HEK293 (cell line): ENCODE results near the gene RAF1.
A peak's percentile ranks its signal among the peaks of the same experiment; 100 is the strongest.

Experiments
- BCL11B ChIP-seq: fragments of 450-650 bp; formaldehyde crosslinking; IDR thresholded peaks from 2 replicates; pipeline ENCODE4 v1.5.1; 2016; ENCODE audit warnings: low read depth, missing biosample characterization, missing genetic modification characterization
- GLIS1 ChIP-seq: fragments of 450-650 bp; formaldehyde crosslinking; IDR thresholded peaks from 2 replicates; pipeline ENCODE4 v1.5.1; 2016; ENCODE audit warnings: missing biosample characterization, missing genetic modification characterization
- PRDM1 ChIP-seq: fragments of 450-650 bp; formaldehyde crosslinking; IDR thresholded peaks from 2 replicates; pipeline ENCODE4; 2016; ENCODE audit warnings: missing biosample characterization, missing genetic modification characterization
- SALL2 ChIP-seq: fragments of 450-650 bp; formaldehyde crosslinking; IDR thresholded peaks from 2 replicates; pipeline ENCODE4 v1.5.0; 2017; ENCODE audit warnings: missing biosample characterization, mild to moderate bottlenecking, missing genetic modification characterization, borderline replicate concordance
- YY2 ChIP-seq: fragments of 450-650 bp; formaldehyde crosslinking; IDR thresholded peaks from 2 replicates; pipeline ENCODE4 v1.5.1; 2016; ENCODE audit warnings: missing biosample characterization, missing genetic modification characterization
- ZBTB17 ChIP-seq: fragments of 450-650 bp; formaldehyde crosslinking; IDR thresholded peaks from 2 replicates; pipeline ENCODE4 v1.5.1; 2016; ENCODE audit warnings: missing biosample characterization, missing genetic modification characterization
- ZBTB48 ChIP-seq: fragments of 450-650 bp; formaldehyde crosslinking; IDR thresholded peaks from 2 replicates; pipeline ENCODE4 v1.5.1; 2016; ENCODE audit warnings: missing biosample characterization, missing genetic modification characterization
- ZFP41 ChIP-seq: fragments of 450-650 bp; formaldehyde crosslinking; IDR thresholded peaks from 2 replicates; pipeline ENCODE4 v1.5.1; 2016; ENCODE audit warnings: missing biosample characterization, missing genetic modification characterization, borderline replicate concordance
- ZIC2 ChIP-seq: fragments of 450-650 bp; formaldehyde crosslinking; IDR thresholded peaks from 2 replicates; pipeline ENCODE4 v1.5.1; 2016; ENCODE audit warnings: missing biosample characterization, missing genetic modification characterization
- ZNF157 ChIP-seq: fragments of 450-650 bp; formaldehyde crosslinking; IDR thresholded peaks from 2 replicates; pipeline ENCODE4 v1.5.1; 2016; ENCODE audit warnings: missing biosample characterization, missing genetic modification characterization
- ZNF16 ChIP-seq: fragments of 450-650 bp; formaldehyde crosslinking; IDR thresholded peaks from 2 replicates; pipeline ENCODE4 v1.5.1; 2016; ENCODE audit warnings: low read depth, missing biosample characterization, missing genetic modification characterization
- ZNF169 ChIP-seq: fragments of 450-650 bp; formaldehyde crosslinking; IDR thresholded peaks from 2 replicates; pipeline ENCODE4 v1.5.1; 2016; ENCODE audit warnings: missing biosample characterization, missing genetic modification characterization
- ZNF174 ChIP-seq: fragments of 450-650 bp; formaldehyde crosslinking; IDR thresholded peaks from 2 replicates; pipeline ENCODE4 v1.5.0; 2017; ENCODE audit warnings: missing biosample characterization, mild to moderate bottlenecking, missing genetic modification characterization
- ZNF19 ChIP-seq: fragments of 450-650 bp; formaldehyde crosslinking; IDR thresholded peaks from 2 replicates; pipeline ENCODE4; 2016; ENCODE audit warnings: missing biosample characterization, missing genetic modification characterization, low read depth
- ZNF239 ChIP-seq: fragments of 450-650 bp; formaldehyde crosslinking; IDR thresholded peaks from 2 replicates; pipeline ENCODE4 v1.5.1; 2016; ENCODE audit warnings: missing biosample characterization, missing genetic modification characterization
- ZNF266 ChIP-seq: fragments of 450-650 bp; formaldehyde crosslinking; IDR thresholded peaks from 2 replicates; pipeline ENCODE4 v1.5.1; 2016; ENCODE audit warnings: missing biosample characterization, missing genetic modification characterization, low read depth
- ZNF354C ChIP-seq: fragments of 450-650 bp; formaldehyde crosslinking; IDR thresholded peaks from 2 replicates; pipeline ENCODE4 v1.5.1; 2016; ENCODE audit warnings: missing biosample characterization, missing genetic modification characterization, low read depth, borderline replicate concordance
- ZNF48 ChIP-seq: fragments of 450-650 bp; formaldehyde crosslinking; IDR thresholded peaks from 2 replicates; pipeline ENCODE4 v1.5.1; 2016; ENCODE audit warnings: missing biosample characterization, missing genetic modification characterization
- ZNF501 ChIP-seq: fragments of 450-650 bp; formaldehyde crosslinking; IDR thresholded peaks from 2 replicates; pipeline ENCODE4 v1.5.1; 2016; ENCODE audit warnings: missing biosample characterization, missing genetic modification characterization
- ZNF549 ChIP-seq: fragments of 450-650 bp; IDR thresholded peaks from 2 replicates; pipeline ENCODE4 v1.5.1; 2018; ENCODE audit warnings: missing biosample characterization, missing genetic modification characterization, mild to moderate bottlenecking, inconsistent platforms, moderate library complexity
- ZNF600 ChIP-seq: fragments of 450-650 bp; formaldehyde crosslinking; IDR thresholded peaks from 2 replicates; pipeline ENCODE4 v1.5.1; 2016; ENCODE audit warnings: missing biosample characterization, missing genetic modification characterization
- ZNF629 ChIP-seq: fragments of 450-650 bp; formaldehyde crosslinking; IDR thresholded peaks from 2 replicates; pipeline ENCODE4 v1.5.1; 2017; ENCODE audit warnings: missing biosample characterization, missing genetic modification characterization
- ZNF701 ChIP-seq: fragments of 450-650 bp; formaldehyde crosslinking; IDR thresholded peaks from 2 replicates; pipeline ENCODE4 v1.5.1; 2016; ENCODE audit warnings: missing biosample characterization, missing genetic modification characterization
- TF ChIP-seq, protein P1 (sequence below): fragments of 450-650 bp; IDR thresholded peaks from 2 replicates; pipeline ENCODE4 v1.5.1; 2018; ENCODE audit warnings: missing biosample characterization, missing genetic modification characterization
- TF ChIP-seq, protein P2 (sequence below): fragments of 450-650 bp; formaldehyde crosslinking; IDR thresholded peaks from 2 replicates; pipeline ENCODE4 v1.5.1; 2017; ENCODE audit warnings: missing biosample characterization, missing genetic modification characterization
- TF ChIP-seq, protein P3 (sequence below): fragments of 450-650 bp; formaldehyde crosslinking; IDR thresholded peaks from 2 replicates; pipeline ENCODE4 v1.5.1; 2017; ENCODE audit warnings: missing biosample characterization, missing genetic modification characterization
- TF ChIP-seq, protein P4 (sequence below): fragments of 450-650 bp; formaldehyde crosslinking; IDR thresholded peaks from 2 replicates; pipeline ENCODE4 v1.5.1; 2016; ENCODE audit warnings: missing biosample characterization, missing genetic modification characterization
- TF ChIP-seq, protein P5 (sequence below): fragments of 450-650 bp; formaldehyde crosslinking; IDR thresholded peaks from 2 replicates; pipeline ENCODE4 v1.5.1; 2016; ENCODE audit warnings: missing biosample characterization, missing genetic modification characterization
- TF ChIP-seq, protein P6 (sequence below): fragments of 450-650 bp; formaldehyde crosslinking; IDR thresholded peaks from 2 replicates; pipeline ENCODE4 v1.5.1; 2016; ENCODE audit warnings: missing biosample characterization, missing genetic modification characterization

RAF1 gene

DNA sequence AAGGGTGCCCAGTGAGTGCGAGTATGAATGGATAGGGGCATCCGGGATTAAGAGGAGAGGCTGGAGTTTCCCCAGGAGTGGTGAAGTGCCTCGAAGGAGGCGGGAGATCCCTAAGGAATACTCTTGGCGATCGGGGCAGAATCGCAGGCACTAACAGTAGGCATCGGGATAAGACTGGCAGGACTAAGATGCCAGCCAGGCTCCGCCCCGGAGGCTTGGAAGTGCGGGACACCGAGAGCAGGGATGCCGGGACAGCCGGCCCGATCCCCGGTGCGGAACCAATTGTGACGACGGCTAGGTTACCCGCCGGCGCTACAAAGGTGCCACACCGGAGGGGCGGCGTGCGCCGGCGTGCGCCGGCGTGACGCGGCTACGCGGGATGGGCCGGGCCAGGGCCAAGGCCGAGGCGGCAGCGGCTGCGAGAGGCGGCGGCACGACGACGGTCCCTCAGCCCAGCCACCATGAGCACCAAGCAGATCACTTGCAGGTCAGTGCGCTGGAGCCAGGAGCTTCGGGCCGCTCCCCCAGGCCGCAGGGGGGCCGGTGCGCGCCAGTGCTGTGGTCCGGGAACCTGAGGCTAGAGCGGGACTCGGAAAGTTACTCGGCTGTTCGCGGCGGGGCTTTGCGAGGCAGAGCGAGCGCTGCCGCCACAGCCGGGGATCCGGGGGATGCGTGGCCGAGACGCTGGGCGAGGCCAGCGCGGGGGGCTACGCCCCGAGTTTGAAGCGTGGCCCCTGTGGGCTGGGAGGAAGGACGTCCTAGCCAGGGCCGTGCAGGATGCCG is 107.0 kb downstream of the RAF1 start, which contains the start of gene MKRN2 (continued):
- TF ChIP-seq, protein P1, sequence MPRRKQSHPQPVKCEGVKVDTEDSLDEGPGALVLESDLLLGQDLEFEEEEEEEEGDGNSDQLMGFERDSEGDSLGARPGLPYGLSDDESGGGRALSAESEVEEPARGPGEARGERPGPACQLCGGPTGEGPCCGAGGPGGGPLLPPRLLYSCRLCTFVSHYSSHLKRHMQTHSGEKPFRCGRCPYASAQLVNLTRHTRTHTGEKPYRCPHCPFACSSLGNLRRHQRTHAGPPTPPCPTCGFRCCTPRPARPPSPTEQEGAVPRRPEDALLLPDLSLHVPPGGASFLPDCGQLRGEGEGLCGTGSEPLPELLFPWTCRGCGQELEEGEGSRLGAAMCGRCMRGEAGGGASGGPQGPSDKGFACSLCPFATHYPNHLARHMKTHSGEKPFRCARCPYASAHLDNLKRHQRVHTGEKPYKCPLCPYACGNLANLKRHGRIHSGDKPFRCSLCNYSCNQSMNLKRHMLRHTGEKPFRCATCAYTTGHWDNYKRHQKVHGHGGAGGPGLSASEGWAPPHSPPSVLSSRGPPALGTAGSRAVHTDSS (tag by site-specific recombination): peak; percentile 50; the same call in 1 of the 2 replicates
- TF ChIP-seq ZNF549: no peak; the same call in 1 of the 2 replicates
- TF ChIP-seq, protein P2, sequence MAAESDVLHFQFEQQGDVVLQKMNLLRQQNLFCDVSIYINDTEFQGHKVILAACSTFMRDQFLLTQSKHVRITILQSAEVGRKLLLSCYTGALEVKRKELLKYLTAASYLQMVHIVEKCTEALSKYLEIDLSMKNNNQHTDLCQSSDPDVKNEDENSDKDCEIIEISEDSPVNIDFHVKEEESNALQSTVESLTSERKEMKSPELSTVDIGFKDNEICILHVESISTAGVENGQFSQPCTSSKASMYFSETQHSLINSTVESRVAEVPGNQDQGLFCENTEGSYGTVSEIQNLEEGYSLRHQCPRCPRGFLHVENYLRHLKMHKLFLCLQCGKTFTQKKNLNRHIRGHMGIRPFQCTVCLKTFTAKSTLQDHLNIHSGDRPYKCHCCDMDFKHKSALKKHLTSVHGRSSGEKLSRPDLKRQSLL (tag by site-specific recombination): peak; percentile 85
- no peak for TF ChIP-seq ZNF157 (tag by site-specific recombination)
- TF ChIP-seq ZBTB48: peak; percentile 98
- TF ChIP-seq, protein P3, sequence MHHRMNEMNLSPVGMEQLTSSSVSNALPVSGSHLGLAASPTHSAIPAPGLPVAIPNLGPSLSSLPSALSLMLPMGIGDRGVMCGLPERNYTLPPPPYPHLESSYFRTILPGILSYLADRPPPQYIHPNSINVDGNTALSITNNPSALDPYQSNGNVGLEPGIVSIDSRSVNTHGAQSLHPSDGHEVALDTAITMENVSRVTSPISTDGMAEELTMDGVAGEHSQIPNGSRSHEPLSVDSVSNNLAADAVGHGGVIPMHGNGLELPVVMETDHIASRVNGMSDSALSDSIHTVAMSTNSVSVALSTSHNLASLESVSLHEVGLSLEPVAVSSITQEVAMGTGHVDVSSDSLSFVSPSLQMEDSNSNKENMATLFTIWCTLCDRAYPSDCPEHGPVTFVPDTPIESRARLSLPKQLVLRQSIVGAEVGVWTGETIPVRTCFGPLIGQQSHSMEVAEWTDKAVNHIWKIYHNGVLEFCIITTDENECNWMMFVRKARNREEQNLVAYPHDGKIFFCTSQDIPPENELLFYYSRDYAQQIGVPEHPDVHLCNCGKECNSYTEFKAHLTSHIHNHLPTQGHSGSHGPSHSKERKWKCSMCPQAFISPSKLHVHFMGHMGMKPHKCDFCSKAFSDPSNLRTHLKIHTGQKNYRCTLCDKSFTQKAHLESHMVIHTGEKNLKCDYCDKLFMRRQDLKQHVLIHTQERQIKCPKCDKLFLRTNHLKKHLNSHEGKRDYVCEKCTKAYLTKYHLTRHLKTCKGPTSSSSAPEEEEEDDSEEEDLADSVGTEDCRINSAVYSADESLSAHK: peak; percentile 21; the same call in 1 of the 2 replicates
- no peak for TF ChIP-seq ZNF174 (tag by site-specific recombination)
- no peak for TF ChIP-seq ZNF354C (tag by site-specific recombination)
- no peak for TF ChIP-seq ZNF169
- no peak for TF ChIP-seq ZNF701
- TF ChIP-seq BCL11B (tag by site-specific recombination): no peak
- no peak for TF ChIP-seq ZNF266
- TF ChIP-seq ZNF600 (tag by site-specific recombination): peak; percentile 91
- TF ChIP-seq, protein P4, sequence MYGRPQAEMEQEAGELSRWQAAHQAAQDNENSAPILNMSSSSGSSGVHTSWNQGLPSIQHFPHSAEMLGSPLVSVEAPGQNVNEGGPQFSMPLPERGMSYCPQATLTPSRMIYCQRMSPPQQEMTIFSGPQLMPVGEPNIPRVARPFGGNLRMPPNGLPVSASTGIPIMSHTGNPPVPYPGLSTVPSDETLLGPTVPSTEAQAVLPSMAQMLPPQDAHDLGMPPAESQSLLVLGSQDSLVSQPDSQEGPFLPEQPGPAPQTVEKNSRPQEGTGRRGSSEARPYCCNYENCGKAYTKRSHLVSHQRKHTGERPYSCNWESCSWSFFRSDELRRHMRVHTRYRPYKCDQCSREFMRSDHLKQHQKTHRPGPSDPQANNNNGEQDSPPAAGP (tag by site-specific recombination): peak; percentile 80
- TF ChIP-seq YY2 (tag by site-specific recombination): peak; percentile 72
- peak; percentile 75; the same call in 1 of the 2 replicates for TF ChIP-seq SALL2
- 0 out of 2 replicates have a peak, but pooled peaks have one; percentile 7 for TF ChIP-seq ZNF239 (tag by site-specific recombination)
- TF ChIP-seq ZNF19 (tag by site-specific recombination): no peak
- TF ChIP-seq ZNF629 (tag by site-specific recombination): peak; percentile 77
- peak; percentile 89 for TF ChIP-seq GLIS1
- no peak for TF ChIP-seq ZIC2 (tag by site-specific recombination)
- TF ChIP-seq, protein P5, sequence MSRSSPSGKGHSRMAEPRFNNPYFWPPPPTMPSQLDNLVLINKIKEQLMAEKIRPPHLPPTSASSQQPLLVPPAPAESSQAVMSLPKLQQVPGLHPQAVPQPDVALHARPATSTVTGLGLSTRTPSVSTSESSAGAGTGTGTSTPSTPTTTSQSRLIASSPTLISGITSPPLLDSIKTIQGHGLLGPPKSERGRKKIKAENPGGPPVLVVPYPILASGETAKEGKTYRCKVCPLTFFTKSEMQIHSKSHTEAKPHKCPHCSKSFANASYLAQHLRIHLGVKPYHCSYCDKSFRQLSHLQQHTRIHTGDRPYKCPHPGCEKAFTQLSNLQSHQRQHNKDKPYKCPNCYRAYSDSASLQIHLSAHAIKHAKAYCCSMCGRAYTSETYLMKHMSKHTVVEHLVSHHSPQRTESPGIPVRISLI (tag by site-specific recombination): no peak
- TF ChIP-seq, protein P6, sequence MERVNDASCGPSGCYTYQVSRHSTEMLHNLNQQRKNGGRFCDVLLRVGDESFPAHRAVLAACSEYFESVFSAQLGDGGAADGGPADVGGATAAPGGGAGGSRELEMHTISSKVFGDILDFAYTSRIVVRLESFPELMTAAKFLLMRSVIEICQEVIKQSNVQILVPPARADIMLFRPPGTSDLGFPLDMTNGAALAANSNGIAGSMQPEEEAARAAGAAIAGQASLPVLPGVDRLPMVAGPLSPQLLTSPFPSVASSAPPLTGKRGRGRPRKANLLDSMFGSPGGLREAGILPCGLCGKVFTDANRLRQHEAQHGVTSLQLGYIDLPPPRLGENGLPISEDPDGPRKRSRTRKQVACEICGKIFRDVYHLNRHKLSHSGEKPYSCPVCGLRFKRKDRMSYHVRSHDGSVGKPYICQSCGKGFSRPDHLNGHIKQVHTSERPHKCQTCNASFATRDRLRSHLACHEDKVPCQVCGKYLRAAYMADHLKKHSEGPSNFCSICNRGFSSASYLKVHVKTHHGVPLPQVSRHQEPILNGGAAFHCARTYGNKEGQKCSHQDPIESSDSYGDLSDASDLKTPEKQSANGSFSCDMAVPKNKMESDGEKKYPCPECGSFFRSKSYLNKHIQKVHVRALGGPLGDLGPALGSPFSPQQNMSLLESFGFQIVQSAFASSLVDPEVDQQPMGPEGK (tag by site-specific recombination): peak; percentile 92
- TF ChIP-seq ZBTB17: peak; percentile 86
- no peak for TF ChIP-seq PRDM1
- TF ChIP-seq ZFP41 (tag by site-specific recombination): no peak
- no peak for TF ChIP-seq ZNF16 (tag by site-specific recombination)
- peak; percentile 92 for TF ChIP-seq ZNF501
- no peak for TF ChIP-seq ZNF48 (tag by site-specific recombination)
